Endothelial cell of umbilical vein (primary cell): ENCODE results near the gene CAMK2D. TPM values are rescaled to one million over a fixed set of nuclear protein-coding genes. Genes with fewer than 3 reads are reported as not detected.

Experiments used
- BruUV-seq: library from RNA; stranded (reverse); fragments of 400-500 nt; replicated peaks from 2 replicates; lab custom pipeline; 2021; lab: Mats Ljungman, UMichigan
- CTCF ChIA-PET: fragments of 300-600, 350-600 bp; sonication (Branson Sonifier 250); formaldehyde crosslinking; loops from one replicate; lab custom pipeline; 2021; ENCODE audit warnings: antibody characterized with exemption, inconsistent platforms; lab: Charles Lee
- POLR2A ChIA-PET: fragments of 300-600, 350-600 bp; sonication (Branson Sonifier 250); formaldehyde crosslinking; loops from one replicate; lab custom pipeline; 2021; ENCODE audit warnings: antibody characterized with exemption, inconsistent platforms; lab: Charles Lee
- DNase-seq: peaks from one replicate; pipeline ENCODE4 v3.0.0-alpha.2; 2011; ENCODE audit warnings: low read depth, low spot score
- FAIRE-seq: peaks from 2 replicates; lab custom pipeline; 2011; peaks lifted over from hg19 to GRCh38; lab: Jason Lieb, UNC
- H2AFZ ChIP-seq: 2 replicates; pipeline ENCODE4 v1.6.0; 2012; ENCODE audit warnings: low read depth, low read length, control low read depth, inconsistent platforms
- H3K27ac ChIP-seq: 2 replicates; pipeline ENCODE4 v1.5.1; 2011; ENCODE audit warnings: low read depth, mild to moderate bottlenecking, control low read depth, low read length, moderate library complexity; ENCODE audit not compliant: insufficient read depth
- H3K27me3 ChIP-seq, 2 experiments: 2 replicates each; pipeline versions ENCODE4 v1.6.0 to v1.6.1; 2011; ENCODE audit warnings: low read length in 2 of 2, mixed read lengths in 1 of 2; ENCODE audit not compliant: control insufficient read depth in 2 of 2, insufficient read depth in 2 of 2
- H3K36me3 ChIP-seq, 2 experiments: 2 replicates in 1 of 2; 3 replicates in 1 of 2; pipeline ENCODE4 v1.5.1; 2011; ENCODE audit warnings: low read length in 2 of 2, mild to moderate bottlenecking in 1 of 2, moderate library complexity in 1 of 2; ENCODE audit not compliant: control insufficient read depth in 2 of 2, insufficient read depth in 2 of 2; ENCODE audit errors: extremely low read depth in 1 of 2
- H3K4me1 ChIP-seq: 3 replicates; pipeline ENCODE4 v1.5.1; 2011; ENCODE audit warnings: mild to moderate bottlenecking, low read length; ENCODE audit not compliant: control insufficient read depth, insufficient read depth; ENCODE audit errors: extremely low read depth
- H3K4me2 ChIP-seq: 2 replicates; pipeline ENCODE4 v1.6.1; 2011; ENCODE audit warnings: low read length, control low read depth, mixed read lengths; ENCODE audit not compliant: insufficient read depth
- H3K4me3 ChIP-seq, 3 experiments: fragments of 200-600 bp in 1 of 3; sonication (generic), shearing (Covaris generic) in 1 of 3; replicated peaks in 1 of 3; 2 replicates each; pipeline ENCODE4 v1.5.1; 2011 to 2016; ENCODE audit warnings: control low read depth in 3 of 3, low read length in 3 of 3, mild to moderate bottlenecking in 2 of 3, inconsistent platforms in 1 of 3, low read depth in 1 of 3, moderate library complexity in 1 of 3; ENCODE audit not compliant: insufficient read depth in 1 of 3
- H3K79me2 ChIP-seq: 2 replicates; pipeline ENCODE4 v1.6.0; 2012; ENCODE audit warnings: low read length, inconsistent platforms; ENCODE audit not compliant: control insufficient read depth, insufficient read depth
- H3K9ac ChIP-seq: replicated peaks from 2 replicates; pipeline ENCODE3; 2011; ENCODE audit warnings: low read length, control low read depth; ENCODE audit not compliant: insufficient read depth; ENCODE audit errors: extremely low read depth
- H3K9me1 ChIP-seq: replicated peaks from 3 replicates; pipeline ENCODE4 v1.6.0; 2011; ENCODE audit warnings: mild to moderate bottlenecking, low read length; ENCODE audit not compliant: control insufficient read depth, insufficient read depth; ENCODE audit errors: extremely low read depth
- H3K9me3 ChIP-seq: replicated peaks from 2 replicates; pipeline ENCODE4 v1.5.1; 2012; ENCODE audit warnings: low read length, inconsistent platforms; ENCODE audit not compliant: control insufficient read depth, insufficient read depth
- H4K20me1 ChIP-seq: replicated peaks from 2 replicates; pipeline ENCODE3; 2011; ENCODE audit warnings: mild to moderate bottlenecking, low read length; ENCODE audit not compliant: control insufficient read depth, insufficient read depth; ENCODE audit errors: extremely low read depth
- CTCF ChIP-seq, 2 donors: IDR thresholded peaks; 1 replicate in 1 of 2; 2 replicates in 1 of 2; pipeline ENCODE4 v1.5.1; 2011; ENCODE audit warnings: low read length in 2 of 2, mild to moderate bottlenecking in 2 of 2, moderate library complexity in 2 of 2, control low read depth in 1 of 2, inconsistent platforms in 1 of 2, low read depth in 1 of 2; ENCODE audit not compliant: insufficient read depth in 1 of 2; ENCODE audit errors: extremely low read depth in 1 of 2
- EZH2 ChIP-seq: IDR thresholded peaks from 2 replicates; pipeline ENCODE4 v1.6.1; 2012; ENCODE audit warnings: borderline replicate concordance, low read depth, mild to moderate bottlenecking, moderate library complexity, low read length, inconsistent platforms; ENCODE audit not compliant: severe bottlenecking
- FOS ChIP-seq: IDR thresholded peaks from 2 replicates; pipeline ENCODE4 v1.6.1; 2011; ENCODE audit warnings: mild to moderate bottlenecking, low read length, moderate library complexity, borderline replicate concordance; ENCODE audit not compliant: insufficient read depth
- GATA2 ChIP-seq: IDR thresholded peaks from 2 replicates; pipeline ENCODE4 v1.7.0; 2011; ENCODE audit warnings: low read depth, mild to moderate bottlenecking, moderate library complexity, mixed read lengths, low read length; ENCODE audit not compliant: insufficient read length, insufficient read depth
- JUN ChIP-seq: IDR thresholded peaks from 2 replicates; pipeline ENCODE4 v1.6.1; 2011; ENCODE audit warnings: borderline replicate concordance, low read depth; ENCODE audit not compliant: insufficient read length, insufficient read depth
- MAX ChIP-seq: IDR thresholded peaks from 2 replicates; pipeline ENCODE4 v1.6.1; 2011; ENCODE audit not compliant: insufficient read depth, insufficient read length
- MYC ChIP-seq: IDR thresholded peaks from one replicate; pipeline ENCODE4 v1.6.1; 2011; ENCODE audit warnings: mild to moderate bottlenecking, low read depth, low read length
- POLR2A ChIP-seq: IDR thresholded peaks from 2 replicates; pipeline ENCODE4 v1.6.1; 2012; ENCODE audit warnings: low read depth, mild to moderate bottlenecking, control low read depth, low read length
- POLR2AphosphoS5 ChIP-seq: IDR thresholded peaks from 2 replicates; pipeline ENCODE4 v1.6.1; 2012; ENCODE audit warnings: low read depth, mild to moderate bottlenecking, control low read depth, low read length, moderate library complexity; ENCODE audit not compliant: insufficient read depth
- dilution Hi-C: fragments of 300-500 bp; cut with MboI; formaldehyde crosslinking; loops from one replicate; pipeline ENCODE4 v1.15.0; 2019; ENCODE audit warnings: low sequenced_read_pairs; ENCODE audit not compliant: extremely low pct_ligation_motif_present
- intact Hi-C: fragments of 100-400 bp; cut with micrococcal nuclease; formaldehyde crosslinking; loops from one replicate; pipeline ENCODE4 v1.10.0; 2022
- polyA plus RNA-seq, 4 experiments: library from polyadenylated mRNA; depleted of rRNA in 3 of 4; stranded (reverse) in 3 of 4; unstranded in 1 of 4; fragments of >200 nt; gene quantifications; 2 replicates each; pipeline versions ENCODE4 v1.2.1 to v1.2.3, GENCODE V29; 2011 to 2012; ENCODE audit warnings: missing spikeins in 1 of 4
- total RNA-seq: library from RNA; stranded (reverse); gene quantifications from 2 replicates; pipeline ENCODE4 v1.2.3, GENCODE V29; 2021

The CAMK2D gene
- total and polyA plus RNA-seq, 2 donors (not counting 3 experiments of a cell fraction or from before 2014, with no cell fraction given), result 10.4 to 30.7 TPM

- intact Hi-C loops (no loop called here), dilution Hi-C loops (no loop called here)
- Histone ChIP-seq H3K9me1 (no peaks in the 10 kb centered on the region), H3K27ac (no peak overlapping the region), H4K20me1 (peaks cover 3% of the 10 kb centered on the region), H3K9ac (no peak overlapping the region), H2AFZ (no peak overlapping the region), H3K36me3 (no peaks in the 10 kb centered on the region), H3K79me2 (no peaks in the 10 kb centered on the region), H3K27me3 (no peaks in the 10 kb centered on the region), H3K4me2 (no peak overlapping the region), H3K4me1 (no peaks in the 10 kb centered on the region), H3K4me3 (no peak overlapping the region), H3K9me3 (no peaks in the 10 kb centered on the region)
- DNase-seq, result no peak
- ChIA-PET POLR2A (no interaction called here), CTCF (no interaction called here)
- no TSS peak for BruUV-seq
- TF ChIP-seq POLR2A (no peak), FOS (no peak), GATA2 (no peak), MAX (no peak), CTCF (IDR thresholded peaks at IDR 0.05; ENCODE audit: extremely low read depth in 1 of 2, insufficient read depth in 1 of 2, low read depth in 1 of 2, low read length in 2 of 2) (no peak), JUN (no peak), EZH2 (no peak), POLR2AphosphoS5 (no peak), MYC (no peak)
- no peak for FAIRE-seq
Measured at GRCh38 chr4:113587640-113588275, 173.8 kb downstream of the CAMK2D start.
